SK-N-SH treated with all-trans-retinoic acid at 6 μM for 48 hours (cell line): ENCODE measurements around the gene JPH3.

Experiments
- ARNTL ChIP-seq: fragments of 450-650 bp; formaldehyde crosslinking; IDR thresholded peaks from 2 replicates; pipeline ENCODE4 v1.5.0; 2020; ENCODE audit warnings: low read depth, mild to moderate bottlenecking, moderate library complexity, borderline replicate concordance
- BACH2 ChIP-seq: fragments of 250-450 bp; sonication (Bioruptor Pico); IDR thresholded peaks from 2 replicates; pipeline ENCODE4 v1.9.0; 2021; ENCODE audit warnings: mild to moderate bottlenecking, borderline replicate concordance
- PPARA ChIP-seq: fragments of 250-450 bp; sonication (Bioruptor Pico); IDR thresholded peaks from 2 replicates; pipeline ENCODE4 v1.5.0; 2020; ENCODE audit warnings: mild to moderate bottlenecking, borderline replicate concordance
- RARB ChIP-seq: fragments of 250-450 bp; sonication (Bioruptor Pico); IDR thresholded peaks from 2 replicates; pipeline ENCODE4 v1.8.0; 2021; ENCODE audit warnings: mild to moderate bottlenecking, moderate library complexity
- TOX ChIP-seq: fragments of 250-450 bp; sonication (Bioruptor Pico); IDR thresholded peaks from 2 replicates; pipeline ENCODE4 v1.8.0; 2021; ENCODE audit warnings: mild to moderate bottlenecking, moderate library complexity, borderline replicate concordance
- ZFP3 ChIP-seq: fragments of 250-450 bp; sonication (Bioruptor Pico); IDR thresholded peaks from 2 replicates; pipeline ENCODE4 v1.5.0; 2020; ENCODE audit warnings: mild to moderate bottlenecking, moderate library complexity

DNA sequence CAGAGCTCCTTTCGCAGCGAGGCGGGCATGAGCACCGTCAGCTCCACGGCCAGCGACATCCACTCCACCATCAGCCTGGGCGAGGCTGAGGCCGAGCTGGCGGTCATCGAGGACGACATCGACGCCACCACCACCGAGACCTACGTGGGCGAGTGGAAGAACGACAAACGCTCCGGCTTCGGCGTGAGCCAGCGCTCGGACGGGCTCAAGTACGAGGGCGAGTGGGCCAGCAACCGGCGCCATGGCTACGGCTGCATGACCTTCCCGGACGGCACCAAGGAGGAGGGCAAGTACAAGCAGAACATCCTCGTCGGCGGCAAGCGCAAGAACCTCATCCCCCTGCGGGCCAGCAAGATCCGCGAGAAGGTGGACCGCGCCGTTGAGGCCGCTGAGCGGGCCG is 42.3 kb downstream of the JPH3 start:
- no peak for TF ChIP-seq ZFP3 (CRISPR knock-in tag)
- no peak for TF ChIP-seq ARNTL (CRISPR knock-in tag)
- TF ChIP-seq BACH2 (CRISPR knock-in tag) = no peak
- no peak for TF ChIP-seq PPARA (CRISPR knock-in tag)
- TF ChIP-seq TOX (CRISPR knock-in tag) = no peak
- no peak for TF ChIP-seq RARB (CRISPR knock-in tag)
